G401.6 (cell line): ENCODE measurements around the gene ABCA9.
"Not testable (repeated sequence)": the region's sequence is repeated elsewhere in the genome, so short reads cannot be mapped to it uniquely, and the experiment has no call there.

Source experiments
- FAIRE-seq: peaks from 2 replicates; lab custom pipeline; 2012; peaks lifted over from hg19 to GRCh38; lab: Jason Lieb, UNC

The ABCA9 gene

GRCh38 chr17:69060822-69061221 lies at the start of gene ABCA9:
TSS of gene ABCA9 (minus strand) at chr17:69060927. CDS start at chr17:69051126, 9,801 bp downstream.
- no peak for FAIRE-seq

DNA sequence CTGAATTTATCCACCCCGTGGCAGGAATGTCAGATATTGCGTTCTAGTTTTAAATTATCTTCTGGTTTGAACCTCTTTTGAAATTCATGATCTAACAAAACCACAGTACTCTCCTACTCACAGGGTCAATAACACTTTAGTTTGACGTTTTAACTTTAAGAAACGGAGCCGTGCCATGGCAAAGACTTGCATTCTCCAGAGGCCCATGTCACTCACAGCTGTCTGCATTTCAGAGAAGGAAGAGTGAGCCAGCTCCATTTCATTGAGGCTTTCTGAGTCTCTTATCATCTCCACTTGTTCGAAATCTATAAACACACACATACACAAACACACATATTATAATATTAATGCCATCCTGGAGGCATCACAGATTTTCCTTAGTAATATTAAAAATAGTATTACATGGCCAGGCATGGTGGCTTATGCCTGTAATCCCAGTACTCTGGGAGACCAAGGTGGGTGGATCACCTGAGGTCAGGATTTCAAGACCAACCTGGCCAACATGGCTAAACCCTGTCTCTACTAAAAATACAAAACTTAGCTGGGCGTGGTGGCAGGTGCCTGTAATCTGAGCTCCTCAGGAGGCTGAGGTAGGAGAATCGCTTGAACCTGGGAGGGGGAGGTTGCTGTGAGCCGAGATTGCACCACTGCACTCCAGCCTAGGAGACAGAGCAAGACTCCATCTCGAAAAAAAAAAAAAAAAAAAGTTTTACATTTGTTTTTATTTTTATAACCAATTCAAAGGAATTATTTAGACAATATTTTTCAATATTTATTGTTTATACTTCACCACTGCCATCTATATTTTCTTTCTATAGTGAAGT lies 45.4 kb upstream of the ABCA9 start:
- FAIRE-seq: no peak

GRCh38 chr17:69103557-69104233 lies 43.0 kb upstream of the ABCA9 start:
- no peak for FAIRE-seq

DNA sequence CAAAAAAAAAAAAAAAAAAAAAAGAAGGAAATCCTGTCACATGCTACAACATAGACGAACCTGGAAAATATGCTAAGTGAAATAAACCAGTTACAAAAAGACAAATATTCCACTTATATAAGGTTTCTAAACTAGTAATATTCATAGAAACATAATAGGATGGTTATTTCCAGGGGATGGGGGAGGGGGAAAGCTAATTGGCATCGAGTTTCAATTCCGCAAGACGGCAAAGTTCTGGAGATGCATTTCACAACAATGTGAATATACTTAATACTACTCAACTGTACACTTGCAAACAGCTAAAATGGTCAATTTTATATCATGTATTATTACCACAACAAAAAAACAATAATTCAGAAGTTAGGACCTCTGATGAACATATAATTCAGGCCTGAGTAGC lies 37.9 kb upstream of the ABCA9 start:
- no peak for FAIRE-seq

- no peak for FAIRE-seq
These were observed 35.8 kb upstream of the ABCA9 start for GRCh38 chr17:69096541-69096940.

GRCh38 chr17:69093995-69094394 lies 33.3 kb upstream of the ABCA9 start:
- no peak for FAIRE-seq

GRCh38 chr17:69093279-69093789 lies 32.6 kb upstream of the ABCA9 start:
- no peak for FAIRE-seq

DNA sequence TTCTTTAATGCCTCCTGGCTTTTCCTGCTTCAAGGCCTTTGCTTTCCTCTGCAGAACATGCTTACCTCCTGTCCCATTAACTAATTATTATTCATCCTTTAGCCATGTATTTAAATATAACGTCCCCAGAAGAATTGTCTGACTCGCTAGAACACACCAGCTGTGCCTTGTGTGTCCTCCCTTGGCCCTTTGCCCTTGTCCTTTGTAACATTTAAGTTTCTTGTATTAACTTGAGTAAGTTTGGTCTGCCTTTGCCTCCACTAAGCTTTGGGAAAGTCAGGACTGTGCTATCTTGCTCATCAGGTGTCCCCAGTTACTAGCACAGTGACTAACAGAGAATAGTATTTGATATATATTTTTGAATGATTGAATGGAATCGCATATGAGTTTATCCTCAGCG lies 29.6 kb upstream of the ABCA9 start:
- FAIRE-seq: no peak

DNA sequence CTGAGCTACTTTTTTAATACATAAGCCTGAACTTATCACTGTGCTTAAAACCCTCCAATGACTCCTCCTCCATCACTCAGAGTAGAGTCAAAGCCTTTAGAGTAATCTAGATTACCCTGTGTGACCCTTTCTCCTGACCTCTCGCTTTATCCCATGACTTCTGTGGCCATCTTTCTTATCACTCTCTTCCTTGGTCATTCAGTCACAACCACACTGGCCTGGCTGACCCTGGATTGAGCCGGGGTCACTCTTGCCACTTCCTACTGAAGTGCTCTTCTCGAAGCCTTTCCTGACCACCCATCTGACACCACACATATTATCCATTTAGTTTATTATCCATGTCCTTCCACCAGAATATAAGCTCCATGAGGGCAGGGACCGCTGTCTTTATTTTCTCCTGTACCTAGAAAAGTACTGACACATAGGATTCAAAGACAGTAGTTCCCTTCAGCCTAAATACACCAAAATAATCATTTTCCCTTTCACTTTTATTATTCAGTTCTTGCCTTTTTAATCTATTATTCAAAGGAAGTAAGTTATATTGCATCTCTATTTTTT lies 28.0 kb upstream of the ABCA9 start:
- no peak for FAIRE-seq

GRCh38 chr17:69086641-69087040 lies 25.9 kb upstream of the ABCA9 start:
- no peak for FAIRE-seq

- no peak for FAIRE-seq
These were observed 24.2 kb upstream of the ABCA9 start for GRCh38 chr17:69084911-69085310.

GRCh38 chr17:69082696-69083095 lies 22.0 kb upstream of the ABCA9 start:
- no peak for FAIRE-seq

DNA sequence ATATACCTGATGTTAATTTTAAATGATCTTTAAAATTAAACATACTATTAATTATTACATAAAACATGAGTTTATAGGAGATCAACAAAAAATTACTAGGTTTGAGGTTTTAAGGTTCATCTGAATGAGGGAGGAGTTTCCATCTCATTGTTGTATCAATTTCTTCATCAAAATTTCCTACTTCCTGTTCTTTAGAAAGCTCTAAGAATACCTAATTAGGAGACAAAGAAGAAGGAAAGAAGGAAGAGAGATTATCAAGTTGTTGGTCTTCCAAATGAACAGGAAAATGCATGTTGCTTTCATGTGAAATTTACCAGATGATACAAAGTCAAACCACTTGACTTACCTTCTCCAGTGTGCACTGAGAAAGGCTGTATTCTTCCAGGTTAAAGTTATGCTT lies 18.1 kb upstream of the ABCA9 start:
- FAIRE-seq: no peak

DNA sequence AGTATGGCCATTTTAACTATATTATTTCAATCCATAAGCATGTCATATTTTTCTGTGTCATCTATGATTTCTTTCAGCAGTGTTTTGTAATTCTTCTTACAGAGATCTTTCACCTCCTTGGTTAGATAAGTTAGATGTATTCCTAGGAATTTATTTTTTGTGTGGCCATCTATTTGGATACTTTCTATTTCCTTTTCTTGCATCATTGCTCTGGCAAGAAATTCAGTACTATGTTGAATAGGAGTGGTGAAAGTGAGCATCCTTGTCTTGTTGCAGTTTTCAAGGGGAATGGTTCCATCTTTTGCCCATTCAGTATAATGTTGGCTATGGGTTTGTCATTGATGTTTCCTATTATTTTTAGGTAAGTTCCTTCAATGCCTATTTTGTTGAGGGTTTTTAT lies 15.1 kb upstream of the ABCA9 start:
- FAIRE-seq: no peak

DNA sequence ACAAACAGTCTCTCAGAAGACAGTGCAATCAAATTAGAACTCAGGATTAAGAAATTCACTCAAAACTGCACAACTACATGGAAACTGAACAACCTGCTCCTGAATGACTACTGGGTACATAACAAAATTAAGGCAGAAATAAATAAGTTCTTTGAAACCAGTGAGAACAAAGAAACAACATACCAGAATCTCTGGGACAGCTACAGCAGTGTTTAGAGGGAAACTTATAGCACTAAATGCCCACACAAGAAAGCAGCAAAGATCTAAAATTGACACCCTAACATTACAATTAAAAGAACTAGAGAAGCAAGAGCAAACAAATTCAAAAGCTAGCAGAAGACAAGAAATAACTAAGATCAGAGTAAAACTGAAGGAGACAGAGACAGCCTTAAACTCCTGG lies 12.7 kb upstream of the ABCA9 start:
- not testable (repeated sequence) for FAIRE-seq

GRCh38 chr17:69072803-69073256 lies 12.1 kb upstream of the ABCA9 start:
- not testable (repeated sequence) for FAIRE-seq

- not testable (repeated sequence) for FAIRE-seq
These were observed 10.5 kb upstream of the ABCA9 start for GRCh38 chr17:69071233-69071586.

- FAIRE-seq: not testable (repeated sequence)
These were observed 9.9 kb upstream of the ABCA9 start for GRCh38 chr17:69070378-69071232.

DNA sequence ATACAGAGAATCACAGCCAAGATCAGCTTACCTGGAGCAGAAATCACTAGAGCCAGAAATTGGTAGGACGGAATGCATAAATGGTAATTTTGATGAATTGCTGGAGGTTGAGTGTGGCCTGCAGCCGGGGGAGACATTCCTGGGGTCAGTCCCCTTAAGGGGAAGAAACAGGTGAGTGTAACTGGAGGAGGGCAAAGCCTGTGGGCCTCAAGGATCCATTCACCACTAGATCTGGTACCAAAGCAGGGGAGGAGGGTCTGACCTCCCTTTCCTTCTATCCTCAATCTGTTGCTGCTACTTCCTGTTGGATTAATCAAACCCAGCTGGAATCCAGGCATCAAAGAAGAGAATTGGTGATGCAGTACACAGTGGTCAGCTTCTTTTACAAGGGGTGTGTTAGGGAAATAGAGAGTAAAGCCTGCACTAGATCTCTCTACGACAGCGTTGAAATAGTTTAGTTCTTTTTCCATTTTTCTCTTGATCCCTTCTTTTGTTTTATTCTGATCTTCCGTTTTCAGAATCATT lies 8.6 kb upstream of the ABCA9 start:
- FAIRE-seq: no peak

DNA sequence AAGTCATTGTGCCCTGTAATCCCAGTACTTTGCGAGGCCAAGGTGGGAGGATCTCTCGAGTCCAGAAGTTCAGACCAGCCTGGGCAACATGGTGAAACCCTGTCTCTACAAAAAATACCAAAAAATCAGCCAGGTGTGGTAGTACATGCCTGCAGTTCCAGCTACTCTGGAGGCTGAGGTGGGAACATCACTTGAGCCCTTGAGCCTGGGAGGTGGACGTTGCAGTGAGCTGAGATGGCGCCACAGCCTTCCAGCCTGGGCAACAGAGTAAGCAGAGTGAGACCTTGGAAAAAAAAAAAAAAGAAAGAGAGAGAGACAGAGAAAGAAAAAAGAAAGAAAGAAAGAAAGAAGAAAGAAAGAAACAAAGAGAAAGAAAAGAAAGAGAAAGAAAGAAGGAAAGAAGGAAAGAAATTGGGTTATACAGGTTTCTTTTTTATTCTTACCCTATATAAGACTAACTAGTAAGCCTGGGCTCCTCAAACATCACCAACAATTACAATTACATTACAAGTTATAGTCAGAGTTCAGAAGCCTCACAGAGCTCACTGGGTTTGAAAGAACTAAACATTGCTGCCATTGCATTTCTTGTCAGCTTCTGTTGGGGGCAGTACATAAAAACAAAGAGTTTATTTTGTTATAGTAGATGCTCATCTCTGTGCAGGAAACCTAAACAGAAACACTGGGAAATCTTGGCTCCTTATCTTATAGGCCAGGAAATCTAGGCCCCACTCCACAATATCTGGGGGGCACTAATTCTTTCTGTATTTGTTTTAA lies 6.7 kb upstream of the ABCA9 start:
- FAIRE-seq: no peak

DNA sequence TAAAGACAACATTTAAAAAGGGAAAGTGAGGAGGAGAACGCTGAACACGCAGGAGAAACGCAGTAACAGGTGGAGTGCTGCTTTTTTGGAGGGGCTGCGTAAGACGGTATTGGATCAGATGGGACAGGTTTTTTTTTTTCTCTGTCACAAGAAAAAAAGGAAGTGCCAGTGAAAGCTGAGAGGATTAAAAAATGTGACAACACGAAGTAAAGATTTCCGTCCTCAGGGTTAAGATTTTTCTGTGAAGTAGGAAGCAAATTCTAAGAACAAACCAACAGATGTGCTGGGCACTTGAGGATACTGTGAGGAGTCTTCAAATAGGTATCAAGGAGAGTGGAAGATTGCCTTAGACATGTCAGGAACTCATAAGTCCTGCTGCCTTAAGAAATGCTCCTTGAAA lies 5.8 kb upstream of the ABCA9 start:
- no peak for FAIRE-seq
